CD14-positive monocyte (primary cell): ENCODE data around the gene OLIG2. TPM values are rescaled to one million over a fixed set of nuclear protein-coding genes. Genes with fewer than 3 reads are reported as not detected.
A peak's percentile ranks its signal among the peaks of the same experiment; 100 is the strongest.

Experiments
- DNase-seq, 3 donors: peaks; one replicate each; pipeline ENCODE4 v3.0.0-alpha.2; 2011 to 2022
- H2AFZ ChIP-seq: 2 replicates; pipeline ENCODE4 v1.6.0; 2012; ENCODE audit warnings: mild to moderate bottlenecking, low read depth, low read length, inconsistent platforms; ENCODE audit not compliant: insufficient read depth, poor library complexity, severe bottlenecking
- H3K27ac ChIP-seq, 2 donors: 1 replicate in 1 of 2; 2 replicates in 1 of 2; pipeline ENCODE4 v1.5.1; 2012 to 2013; ENCODE audit warnings: low read length in 2 of 2, control low read depth in 1 of 2, inconsistent platforms in 1 of 2, low read depth in 1 of 2, mild to moderate bottlenecking in 1 of 2
- H3K27me3 ChIP-seq, 2 donors: one replicate each; pipeline versions ENCODE4 v1.6.0 to v1.6.1; 2011 to 2013; ENCODE audit warnings: low read length in 2 of 2; ENCODE audit not compliant: control insufficient read depth in 2 of 2, insufficient read depth in 2 of 2
- H3K36me3 ChIP-seq, 2 donors: replicated peaks in 1 of 2; 1 replicate in 1 of 2; 2 replicates in 1 of 2; pipeline versions ENCODE4 v1.5.1 to v1.6.1; 2012 to 2013; ENCODE audit warnings: low read length in 2 of 2, control low read depth in 1 of 2, inconsistent platforms in 1 of 2, mild to moderate bottlenecking in 1 of 2; ENCODE audit not compliant: insufficient read depth in 2 of 2, control insufficient read depth in 1 of 2
- H3K4me1 ChIP-seq, 2 donors: 1 replicate in 1 of 2; 2 replicates in 1 of 2; pipeline versions ENCODE4 v1.5.1 to v1.6.1; 2012 to 2013; ENCODE audit warnings: low read length in 2 of 2, control low read depth in 1 of 2, inconsistent platforms in 1 of 2, mild to moderate bottlenecking in 1 of 2, moderate library complexity in 1 of 2; ENCODE audit not compliant: insufficient read depth in 2 of 2, control insufficient read depth in 1 of 2
- H3K4me2 ChIP-seq: replicated peaks from 2 replicates; pipeline ENCODE3; 2012; ENCODE audit warnings: low read length, moderate library complexity, mild to moderate bottlenecking; ENCODE audit not compliant: poor library complexity, severe bottlenecking; ENCODE audit errors: extremely low read depth
- H3K4me3 ChIP-seq, 3 experiments: fragments of 200-600 bp in 1 of 3; sonication (generic) in 1 of 3; replicated peaks in 1 of 3; 1 replicate in 2 of 3; 2 replicates in 1 of 3; pipeline ENCODE4 v1.5.1; 2011 to 2013; ENCODE audit warnings: low read length in 3 of 3, mild to moderate bottlenecking in 3 of 3, control low read depth in 2 of 3, low read depth in 2 of 3, inconsistent platforms in 1 of 3, moderate library complexity in 1 of 3
- H3K79me2 ChIP-seq: 2 replicates; pipeline ENCODE4 v1.6.0; 2012; ENCODE audit warnings: mild to moderate bottlenecking, control low read depth, inconsistent platforms, low read length, moderate library complexity; ENCODE audit not compliant: insufficient read depth
- H3K9ac ChIP-seq: 2 replicates; pipeline ENCODE4 v1.6.0; 2017; ENCODE audit warnings: low read length, mild to moderate bottlenecking; ENCODE audit not compliant: insufficient read depth, poor library complexity, severe bottlenecking
- H3K9me3 ChIP-seq, 2 donors: replicated peaks in 1 of 2; 1 replicate in 1 of 2; 2 replicates in 1 of 2; pipeline versions ENCODE4 v1.5.1 to v1.6.1; 2012 to 2013; ENCODE audit warnings: low read length in 2 of 2, control low read depth in 1 of 2; ENCODE audit not compliant: control insufficient read depth in 1 of 2, insufficient read depth in 1 of 2
- H4K20me1 ChIP-seq: 2 replicates; pipeline ENCODE4 v1.6.0; 2012; ENCODE audit warnings: mild to moderate bottlenecking, low read length, control low read depth, moderate library complexity; ENCODE audit not compliant: insufficient read depth
- H3K27ac Mint-ChIP-seq, 7 donors: one replicate each; pipeline ENCODE4 v1.8.0; 2020; ENCODE audit warnings: mild to moderate bottlenecking in 7 of 7, mixed read lengths in 7 of 7, moderate library complexity in 6 of 7, inconsistent platforms in 2 of 7
- H3K27me3 Mint-ChIP-seq, 3 donors: one replicate each; pipeline ENCODE4 v1.8.0; 2021 to 2022; ENCODE audit warnings: low read depth in 3 of 3, mild to moderate bottlenecking in 3 of 3, mixed read lengths in 3 of 3, moderate library complexity in 3 of 3, inconsistent platforms in 1 of 3
- H3K36me3 Mint-ChIP-seq, 2 donors: one replicate each; pipeline ENCODE4 v1.8.0; 2020; ENCODE audit warnings: mixed read lengths in 2 of 2, inconsistent platforms in 1 of 2, mild to moderate bottlenecking in 1 of 2
- H3K4me1 Mint-ChIP-seq: one replicate; pipeline ENCODE4 v1.8.0; 2020; ENCODE audit warnings: mild to moderate bottlenecking, mixed read lengths
- H3K4me3 Mint-ChIP-seq, 2 donors: one replicate each; pipeline ENCODE4 v1.8.0; 2020; ENCODE audit warnings: mild to moderate bottlenecking in 2 of 2, mixed read lengths in 2 of 2, moderate library complexity in 1 of 2
- H3K9me3 Mint-ChIP-seq, 7 donors: one replicate each; pipeline ENCODE4 v1.8.0; 2020 to 2022; ENCODE audit warnings: mixed read lengths in 7 of 7, mild to moderate bottlenecking in 6 of 7, moderate library complexity in 6 of 7, inconsistent platforms in 2 of 7
- WGBS: methylation state at CpG from one replicate; pipeline ENCODE4 v1.1.5; 2013; ENCODE audit warnings: missing lambda C conversion rate; ENCODE audit not compliant: insufficient coverage; 5-methylcytosine and 5-hydroxymethylcytosine counted together
- intact Hi-C, 2 donors: fragments of 100-400 bp; cut with micrococcal nuclease; formaldehyde crosslinking; loops; one replicate each; pipeline versions ENCODE4 v1.15.0 to v1.15.1; 2023
- polyA plus RNA-seq, 3 donors: library from polyadenylated mRNA; depleted of rRNA in 1 of 3; unstranded in 2 of 3; stranded (reverse) in 1 of 3; fragments of 300-500 nt in 2 of 3; fragments of >200 nt in 1 of 3; fragmentation: Illumina TruSeq in 2 of 3; gene quantifications; 1 replicate in 2 of 3; 2 replicates in 1 of 3; pipeline ENCODE4 v1.2.3, GENCODE V29; 2012 to 2021
- TF ChIP-seq, protein P1 (sequence below): fragments of 200-600 bp; IDR thresholded peaks from one replicate; pipeline ENCODE4 v1.8.0; 2022; ENCODE audit warnings: antibody characterized with exemption, mild to moderate bottlenecking

OLIG2 gene
- polyA plus RNA-seq, 3 donors, result 0.20 TPM; not detected in 2

DNA sequence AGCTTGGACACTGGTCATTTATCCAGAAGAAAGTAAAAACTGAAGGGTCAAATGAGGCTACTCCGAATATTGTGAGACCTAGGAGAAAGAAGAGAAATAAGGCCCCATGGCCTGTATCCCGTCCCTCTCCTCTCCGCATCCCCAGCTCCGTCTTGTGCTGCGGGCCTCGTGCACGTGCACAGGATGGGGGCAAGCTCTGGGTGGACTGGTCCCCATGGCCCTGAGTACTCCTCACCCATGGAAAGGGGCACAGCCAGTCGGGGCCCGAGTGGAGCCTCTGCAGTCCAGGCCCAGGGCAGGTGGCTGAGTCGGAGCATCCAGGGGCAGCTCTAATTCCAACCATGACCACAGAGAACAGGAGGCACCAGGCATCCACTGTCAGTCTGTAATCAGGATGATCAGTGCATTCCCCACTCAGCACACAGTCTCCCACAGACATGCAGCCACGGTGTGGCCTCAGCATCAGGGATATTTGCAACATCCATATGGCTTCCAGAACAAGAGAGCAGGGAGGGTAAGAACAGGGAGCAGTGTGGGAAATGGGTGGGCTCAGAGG is 31.7 kb downstream of the OLIG2 start:
- Mint-ChIP-seq H3K36me3 (peaks cover 11 to 16% of the 10 kb centered on the region in 2 donors), H3K27ac (peak overlapping the region; percentile 30 to 98 (median 96)), H3K27me3 (peaks cover 0 to 1% (median 0%) of the 10 kb centered on the region in 3 donors), H3K4me1 (peaks cover 86% of the 10 kb centered on the region), H3K4me3 (no peak overlapping the region), H3K9me3 (peaks cover 0 to 4% (median 0%) of the 10 kb centered on the region in 7 donors)
- no peak for DNase-seq
- Histone ChIP-seq H3K27me3 (no peaks in the 10 kb centered on the region), H3K36me3 (no peaks in the 10 kb centered on the region), H3K4me2 (no peak overlapping the region), H3K27ac (peak overlapping the region; percentile 77 to 88), H3K79me2 (no peaks in the 10 kb centered on the region), H2AFZ (no peak overlapping the region), H3K9me3 (no peaks in the 10 kb centered on the region), H3K4me1 (peaks cover 81 to 86% of the 10 kb centered on the region in 2 donors), H3K9ac (no peak overlapping the region), H4K20me1 (no peaks in the 10 kb centered on the region), H3K4me3 (peak overlapping the region in 1 of 3 experiments; percentile 55)
- TF ChIP-seq, protein P1, sequence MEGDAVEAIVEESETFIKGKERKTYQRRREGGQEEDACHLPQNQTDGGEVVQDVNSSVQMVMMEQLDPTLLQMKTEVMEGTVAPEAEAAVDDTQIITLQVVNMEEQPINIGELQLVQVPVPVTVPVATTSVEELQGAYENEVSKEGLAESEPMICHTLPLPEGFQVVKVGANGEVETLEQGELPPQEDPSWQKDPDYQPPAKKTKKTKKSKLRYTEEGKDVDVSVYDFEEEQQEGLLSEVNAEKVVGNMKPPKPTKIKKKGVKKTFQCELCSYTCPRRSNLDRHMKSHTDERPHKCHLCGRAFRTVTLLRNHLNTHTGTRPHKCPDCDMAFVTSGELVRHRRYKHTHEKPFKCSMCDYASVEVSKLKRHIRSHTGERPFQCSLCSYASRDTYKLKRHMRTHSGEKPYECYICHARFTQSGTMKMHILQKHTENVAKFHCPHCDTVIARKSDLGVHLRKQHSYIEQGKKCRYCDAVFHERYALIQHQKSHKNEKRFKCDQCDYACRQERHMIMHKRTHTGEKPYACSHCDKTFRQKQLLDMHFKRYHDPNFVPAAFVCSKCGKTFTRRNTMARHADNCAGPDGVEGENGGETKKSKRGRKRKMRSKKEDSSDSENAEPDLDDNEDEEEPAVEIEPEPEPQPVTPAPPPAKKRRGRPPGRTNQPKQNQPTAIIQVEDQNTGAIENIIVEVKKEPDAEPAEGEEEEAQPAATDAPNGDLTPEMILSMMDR, result no peak
- WGBS, result 97% methylated on average over 8 of the region's 11 CpGs
- intact Hi-C loops, result no loop called here

GRCh38 chr21:33058527-33058926 is 32.8 kb downstream of the OLIG2 start:
- peak overlapping the region; percentile 86 to 98 (median 96) for H3K27ac Mint-ChIP-seq
- TF ChIP-seq, protein P1, result no peak
- H3K79me2 ChIP-seq, result no peaks in the 10 kb centered on the region
- WGBS, result 92% methylated on average over 5 of the region's 6 CpGs
- H3K36me3 ChIP-seq, result no peaks in the 10 kb centered on the region
- DNase-seq, result no peak
- no peak overlapping the region for H3K9ac ChIP-seq
- H2AFZ ChIP-seq, result no peak overlapping the region
- H3K27me3 ChIP-seq, result no peaks in the 10 kb centered on the region
- intact Hi-C loops, result no loop called here
- H3K36me3 Mint-ChIP-seq, result peaks cover 11 to 18% of the 10 kb centered on the region in 2 donors
- no peaks in the 10 kb centered on the region for H3K9me3 ChIP-seq
- peak overlapping the region in 1 of 3 experiments; percentile 55 for H3K4me3 ChIP-seq
- no peaks in the 10 kb centered on the region for H4K20me1 ChIP-seq
- peaks cover 88 to 94% of the 10 kb centered on the region in 2 donors for H3K4me1 ChIP-seq
- peaks cover 0 to 4% (median 0%) of the 10 kb centered on the region in 7 donors for H3K9me3 Mint-ChIP-seq
- peak overlapping the region; percentile 77 to 88 for H3K27ac ChIP-seq
- H3K4me2 ChIP-seq, result peak overlapping the region; percentile 66
- peaks cover 0 to 1% (median 0%) of the 10 kb centered on the region in 3 donors for H3K27me3 Mint-ChIP-seq
- H3K4me1 Mint-ChIP-seq, result peaks cover 94% of the 10 kb centered on the region
- H3K4me3 Mint-ChIP-seq, result peak overlapping the region in 1 of 2 donors; percentile 74
